HepG2 (cell line): ENCODE results near the gene ROMO1. TPM values are rescaled to one million over a fixed set of nuclear protein-coding genes. Genes with fewer than 3 reads are reported as not detected.

Source experiments
- ATAC-seq: fragments of 200-7000 bp; cut with Tn5 transposase; 3 replicates; pipeline ENCODE4 v1.9.1; 2020; ENCODE audit warnings: mild to moderate bottlenecking, moderate library complexity
- BruUV-seq: library from RNA; stranded (reverse); fragments of 400-500 nt; replicated peaks from 2 replicates; lab custom pipeline; 2021; lab: Mats Ljungman, UMichigan
- CTCF ChIA-PET: fragments of 300-600 bp; formaldehyde crosslinking; extraction: SDS; loops from one replicate; lab custom pipeline; 2021; ENCODE audit warnings: low total read pairs, inconsistent platforms, low intra/inter-chr PET ratio; lab: Yijun Ruan, JAX
- POLR2A ChIA-PET: fragments of 350-600 bp; sonication (Branson Sonifier 250); formaldehyde crosslinking; loops from one replicate; lab custom pipeline; 2020; ENCODE audit warnings: antibody characterized with exemption, inconsistent platforms; lab: Yijun Ruan, JAX
- DNase-seq: peaks from one replicate; pipeline ENCODE4 v3.0.0-alpha.2; 2015; ENCODE audit warnings: low spot score
- FAIRE-seq: peaks from 3 replicates; lab custom pipeline; 2011; peaks lifted over from hg19 to GRCh38; lab: Jason Lieb, UNC
- H2AFZ ChIP-seq: one replicate; pipeline ENCODE4 v1.6.1; 2011; ENCODE audit warnings: low read length, inconsistent platforms
- H3K27ac ChIP-seq: fragments of 300-600 bp; 3 replicates; pipeline ENCODE4 v1.8.0; 2011; ENCODE audit warnings: mixed run types, mild to moderate bottlenecking, mixed read lengths, low read length, inconsistent platforms; ENCODE audit not compliant: insufficient read depth; ENCODE audit errors: extremely low read length
- H3K27me3 ChIP-seq, 2 experiments: fragments of 200-600 bp in 1 of 2; 2 replicates in 1 of 2; 3 replicates in 1 of 2; pipeline versions ENCODE4 v1.6.0 to v1.8.0; 2011; ENCODE audit warnings: low read length in 2 of 2, mild to moderate bottlenecking in 2 of 2, moderate library complexity in 2 of 2, inconsistent platforms in 1 of 2; ENCODE audit not compliant: insufficient read depth in 2 of 2, control insufficient read depth in 1 of 2
- H3K36me3 ChIP-seq, 2 experiments: fragments of 200-600 bp in 1 of 2; replicated peaks in 1 of 2; 2 replicates in 1 of 2; 3 replicates in 1 of 2; pipeline versions ENCODE4 v1.5.1 to v1.8.0; 2011; ENCODE audit warnings: low read length in 2 of 2, inconsistent platforms in 1 of 2; ENCODE audit not compliant: insufficient read depth in 2 of 2, control insufficient read depth in 1 of 2
- H3K4me1 ChIP-seq: 2 replicates; pipeline ENCODE4 v1.5.1; 2012; ENCODE audit warnings: low read length, inconsistent platforms; ENCODE audit not compliant: insufficient read depth
- H3K4me2 ChIP-seq: 2 replicates; pipeline ENCODE4 v1.6.0; 2011; ENCODE audit warnings: low read depth, low read length, inconsistent platforms
- H3K4me3 ChIP-seq, 3 experiments: fragments of 200-600 bp in 1 of 3; sonication (generic), shearing (Covaris generic) in 1 of 3; replicated peaks in 1 of 3; 2 replicates each; pipeline ENCODE4 v1.5.1; 2011 to 2016; ENCODE audit warnings: low read length in 3 of 3, inconsistent platforms in 2 of 3, low read depth in 2 of 3, mild to moderate bottlenecking in 2 of 3, control low read depth in 1 of 3, mixed read lengths in 1 of 3; ENCODE audit not compliant: insufficient read depth in 1 of 3
- H3K79me2 ChIP-seq: one replicate; pipeline ENCODE4 v1.6.1; 2011; ENCODE audit warnings: low read length, inconsistent platforms; ENCODE audit not compliant: insufficient read depth
- H3K9ac ChIP-seq: 2 replicates; pipeline ENCODE4 v1.6.0; 2011; ENCODE audit warnings: mild to moderate bottlenecking, low read depth, low read length, inconsistent platforms; ENCODE audit not compliant: insufficient read depth
- H3K9me3 ChIP-seq: 2 replicates; pipeline ENCODE4 v1.5.1; 2012; ENCODE audit warnings: mild to moderate bottlenecking, low read length
- H4K20me1 ChIP-seq: 2 replicates; pipeline ENCODE4 v1.6.0; 2011; ENCODE audit warnings: inconsistent platforms, mild to moderate bottlenecking, low read length, moderate library complexity; ENCODE audit not compliant: insufficient read depth
- AGO2 ChIP-seq: fragments of 200-400 bp; formaldehyde crosslinking; optimal IDR thresholded peaks from 2 replicates; pipeline ENCODE3; 2017; ENCODE audit warnings: mild to moderate bottlenecking, low read depth, low read length, moderate library complexity
- BRD4 ChIP-seq: sonication (generic); formaldehyde crosslinking; IDR thresholded peaks from 2 replicates; pipeline ENCODE4 v1.4.0; 2020; ENCODE audit warnings: missing genetic modification reagents
- IRF2 ChIP-seq: IDR thresholded peaks from 2 replicates; pipeline ENCODE4 v1.6.1; 2018; ENCODE audit warnings: missing genetic modification reagents, missing compliant biosample characterization
- KLF16 ChIP-seq, 2 experiments: sonication (generic) in 1 of 2; formaldehyde crosslinking in 1 of 2; IDR thresholded peaks; 2 replicates each; pipeline versions ENCODE4 v1.6.1 to v1.8.0; 2016 to 2023; ENCODE audit warnings: missing genetic modification reagents in 2 of 2, missing compliant biosample characterization in 1 of 2
- MAFG ChIP-seq: sonication (generic); formaldehyde crosslinking; IDR thresholded peaks from 2 replicates; pipeline ENCODE4 v1.5.1; 2020; ENCODE audit warnings: mild to moderate bottlenecking, missing genetic modification reagents
- MEF2D ChIP-seq: sonication (generic); formaldehyde crosslinking; IDR thresholded peaks from 2 replicates; pipeline ENCODE4 v1.5.1; 2020; ENCODE audit warnings: mild to moderate bottlenecking, missing genetic modification reagents
- NCOR1 ChIP-seq: fragments of 200-600 bp; sonication (generic); IDR thresholded peaks from 2 replicates; pipeline ENCODE4 v1.7.0; 2017; ENCODE audit warnings: antibody characterized with exemption, low read length, borderline replicate concordance
- NFKBIZ ChIP-seq: IDR thresholded peaks from 2 replicates; pipeline ENCODE4 v1.6.1; 2018; ENCODE audit warnings: missing genetic modification reagents, missing compliant biosample characterization
- NR2F1 ChIP-seq, 2 experiments: fragments of 450-650 bp in 1 of 2; formaldehyde crosslinking in 1 of 2; IDR thresholded peaks; 2 replicates each; pipeline versions ENCODE4 v1.5.0 to v1.6.1; 2016 to 2020; ENCODE audit warnings: mild to moderate bottlenecking in 1 of 2, missing compliant biosample characterization in 1 of 2, missing genetic modification reagents in 1 of 2, moderate library complexity in 1 of 2
- RARA ChIP-seq: IDR thresholded peaks from 2 replicates; pipeline ENCODE4 v1.6.1; 2016; ENCODE audit warnings: missing genetic modification reagents, missing compliant biosample characterization
- SMAD3 ChIP-seq: sonication (generic); formaldehyde crosslinking; IDR thresholded peaks from 2 replicates; pipeline ENCODE4 v1.4.0; 2020; ENCODE audit warnings: missing genetic modification reagents
- ZFP36L1 ChIP-seq: sonication (generic); formaldehyde crosslinking; IDR thresholded peaks from 2 replicates; pipeline ENCODE4 v1.8.0; 2022; ENCODE audit warnings: mild to moderate bottlenecking, missing genetic modification reagents, moderate library complexity
- WGBS: methylation state at CpG from one replicate; pipeline ENCODE4 v1.1.6; 2017; ENCODE audit warnings: low lambda C conversion rate; 5-methylcytosine and 5-hydroxymethylcytosine counted together
- in situ Hi-C: cut with HindIII; loops from 2 replicates; pipeline ENCODE4 v1.10.0; 2017; ENCODE audit warnings: low pct_unique_long_range_greater_than_20kb; ENCODE audit not compliant: extremely low pct_ligation_motif_present
- intact Hi-C: fragments of 100-400 bp; cut with micrococcal nuclease; formaldehyde crosslinking; loops from one replicate; pipeline ENCODE4 v1.10.0; 2022; ENCODE audit not compliant: unreplicated experiment
- polyA plus RNA-seq, 8 experiments: library from polyadenylated mRNA; depleted of rRNA in 3 of 8; stranded (reverse) in 7 of 8; unstranded in 1 of 8; fragments of >200 nt; fragmentation: Illumina TruSeq in 4 of 8; extraction: Trizol in 4 of 8; gene quantifications; 2 replicates each; pipeline versions ENCODE4 v1.2.1 to v1.2.3, GENCODE V29; 2011 to 2016; ENCODE audit warnings: low read depth in 4 of 8, missing spikeins in 1 of 8, mixed read lengths in 1 of 8; ENCODE audit not compliant: insufficient read depth in 1 of 8
- total RNA-seq, 5 experiments: library from RNA; depleted of rRNA; stranded (reverse); fragments of >200 nt; fragmentation: Illumina TruSeq; extraction: Trizol; gene quantifications; 2 replicates each; pipeline ENCODE4 v1.2.3, GENCODE V29; 2016; ENCODE audit warnings: low read depth in 1 of 5
- TF ChIP-seq, protein P1 (sequence below): sonication (generic); formaldehyde crosslinking; IDR thresholded peaks from 2 replicates; pipeline ENCODE4 v1.5.1; 2020; ENCODE audit warnings: missing genetic modification reagents, mild to moderate bottlenecking, borderline replicate concordance
- TF ChIP-seq, protein P2 (sequence below): sonication (generic); formaldehyde crosslinking; IDR thresholded peaks from 2 replicates; pipeline ENCODE4 v1.5.1; 2020; ENCODE audit warnings: missing genetic modification reagents, mild to moderate bottlenecking, borderline replicate concordance
- TF ChIP-seq, protein P3 (sequence below): sonication (generic); formaldehyde crosslinking; IDR thresholded peaks from 2 replicates; pipeline ENCODE4 v1.4.0; 2020; ENCODE audit warnings: missing genetic modification reagents, borderline replicate concordance
- TF ChIP-seq, protein P4 (sequence below): sonication (generic); formaldehyde crosslinking; IDR thresholded peaks from 2 replicates; pipeline ENCODE4 v1.4.0; 2020; ENCODE audit warnings: mild to moderate bottlenecking, missing genetic modification reagents

The ROMO1 gene
- total and polyA plus RNA-seq, 2 of the 13 experiments (the other 11 are each of a cell fraction or from before 2014, with no cell fraction given), result 636 to 755 TPM

DNA sequence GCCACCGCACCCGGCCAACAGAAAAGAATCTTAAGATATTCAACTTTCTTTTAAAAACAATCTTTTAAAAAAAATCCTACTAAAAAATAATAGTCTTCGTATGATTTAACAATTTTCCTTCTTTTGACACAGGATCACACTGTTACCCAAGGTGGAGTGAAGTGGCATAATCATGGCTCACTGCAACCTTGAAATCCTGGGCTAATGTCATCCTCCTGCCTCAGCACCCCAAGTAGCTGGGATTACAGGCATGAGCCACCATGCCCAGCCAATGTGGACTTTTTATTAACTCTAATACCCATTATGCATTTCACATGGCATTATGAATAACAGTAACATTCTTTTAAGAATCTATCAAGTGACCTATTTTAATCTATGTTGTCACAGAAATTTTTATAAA lies 22.0 kb downstream of the ROMO1 start:
- WGBS, result 97% methylated on average over 3 of the region's 3 CpGs
- TF ChIP-seq AGO2, result peak; percentile 5
- TF ChIP-seq IRF2 (CRISPR knock-in tag), result no peak
- TF ChIP-seq, protein P1, sequence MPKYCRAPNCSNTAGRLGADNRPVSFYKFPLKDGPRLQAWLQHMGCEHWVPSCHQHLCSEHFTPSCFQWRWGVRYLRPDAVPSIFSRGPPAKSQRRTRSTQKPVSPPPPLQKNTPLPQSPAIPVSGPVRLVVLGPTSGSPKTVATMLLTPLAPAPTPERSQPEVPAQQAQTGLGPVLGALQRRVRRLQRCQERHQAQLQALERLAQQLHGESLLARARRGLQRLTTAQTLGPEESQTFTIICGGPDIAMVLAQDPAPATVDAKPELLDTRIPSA (CRISPR knock-in tag), result no peak
- TF ChIP-seq RARA, result no peak
- TF ChIP-seq MEF2D, result no peak
- peak in 1 of 2 experiments; percentile 38; a peak in 1 of 4 replicates for TF ChIP-seq NR2F1 (CRISPR knock-in tag; IDR thresholded peaks at IDR 0.05)
- 0 out of 2 replicates have a peak, but pooled peaks have one; percentile 22 for TF ChIP-seq ZFP36L1
- no peak for TF ChIP-seq KLF16 (CRISPR knock-in tag; IDR thresholded peaks at IDR 0.05)
- no peak for TF ChIP-seq SMAD3 (CRISPR knock-in tag)
- TF ChIP-seq BRD4 (CRISPR knock-in tag), result no peak
- TF ChIP-seq MAFG, result no peak
- no peak for TF ChIP-seq NCOR1
- TF ChIP-seq, protein P2, sequence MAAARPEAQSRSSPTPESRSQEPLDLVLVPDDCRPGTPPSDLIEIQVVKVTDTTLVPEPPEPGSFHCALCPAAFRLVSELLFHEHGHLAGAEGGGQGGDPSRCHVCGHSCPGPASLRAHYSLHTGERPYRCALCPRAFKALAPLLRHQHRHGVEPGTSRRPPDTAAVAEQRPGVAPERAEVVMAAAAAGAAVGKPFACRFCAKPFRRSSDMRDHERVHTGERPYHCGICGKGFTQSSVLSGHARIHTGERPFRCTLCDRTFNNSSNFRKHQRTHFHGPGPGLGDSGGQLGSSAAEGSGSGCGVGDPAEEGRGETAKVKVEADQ (CRISPR knock-in tag), result no peak
- TF ChIP-seq NFKBIZ, result no peak
- TF ChIP-seq, protein P3, sequence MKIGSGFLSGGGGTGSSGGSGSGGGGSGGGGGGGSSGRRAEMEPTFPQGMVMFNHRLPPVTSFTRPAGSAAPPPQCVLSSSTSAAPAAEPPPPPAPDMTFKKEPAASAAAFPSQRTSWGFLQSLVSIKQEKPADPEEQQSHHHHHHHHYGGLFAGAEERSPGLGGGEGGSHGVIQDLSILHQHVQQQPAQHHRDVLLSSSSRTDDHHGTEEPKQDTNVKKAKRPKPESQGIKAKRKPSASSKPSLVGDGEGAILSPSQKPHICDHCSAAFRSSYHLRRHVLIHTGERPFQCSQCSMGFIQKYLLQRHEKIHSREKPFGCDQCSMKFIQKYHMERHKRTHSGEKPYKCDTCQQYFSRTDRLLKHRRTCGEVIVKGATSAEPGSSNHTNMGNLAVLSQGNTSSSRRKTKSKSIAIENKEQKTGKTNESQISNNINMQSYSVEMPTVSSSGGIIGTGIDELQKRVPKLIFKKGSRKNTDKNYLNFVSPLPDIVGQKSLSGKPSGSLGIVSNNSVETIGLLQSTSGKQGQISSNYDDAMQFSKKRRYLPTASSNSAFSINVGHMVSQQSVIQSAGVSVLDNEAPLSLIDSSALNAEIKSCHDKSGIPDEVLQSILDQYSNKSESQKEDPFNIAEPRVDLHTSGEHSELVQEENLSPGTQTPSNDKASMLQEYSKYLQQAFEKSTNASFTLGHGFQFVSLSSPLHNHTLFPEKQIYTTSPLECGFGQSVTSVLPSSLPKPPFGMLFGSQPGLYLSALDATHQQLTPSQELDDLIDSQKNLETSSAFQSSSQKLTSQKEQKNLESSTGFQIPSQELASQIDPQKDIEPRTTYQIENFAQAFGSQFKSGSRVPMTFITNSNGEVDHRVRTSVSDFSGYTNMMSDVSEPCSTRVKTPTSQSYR (CRISPR knock-in tag), result no peak
- TF ChIP-seq, protein P4, sequence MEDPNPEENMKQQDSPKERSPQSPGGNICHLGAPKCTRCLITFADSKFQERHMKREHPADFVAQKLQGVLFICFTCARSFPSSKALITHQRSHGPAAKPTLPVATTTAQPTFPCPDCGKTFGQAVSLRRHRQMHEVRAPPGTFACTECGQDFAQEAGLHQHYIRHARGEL (CRISPR knock-in tag), result no peak
- TF ChIP-seq, all 625 proteins: peak for 3
- Histone ChIP-seq H2AFZ (no peak overlapping the region), H3K4me1 (0 out of 2 replicates have a peak, but pooled peaks cover 5% of the 10 kb centered on the region), H3K27ac (no peak overlapping the region), H3K79me2 (peaks cover 90% of the 10 kb centered on the region), H3K27me3 (no peaks in the 10 kb centered on the region), H3K4me2 (no peak overlapping the region), H3K9me3 (no peaks in the 10 kb centered on the region), H3K36me3 (peaks cover 74 to 97% of the 10 kb centered on the region in 2 experiments), H4K20me1 (peaks cover 100% of the 10 kb centered on the region), H3K4me3 (no peak overlapping the region), H3K9ac (no peak overlapping the region)
- intact Hi-C loops, result no loop called here
- POLR2A ChIA-PET, result interaction anchor here (1.9 to 23.6 kb wide), 3 partner anchors 4 to 15 kb away, joined by 10 to 319 read pairs (median 319); partner anchors contain the start of genes NFS1 and ROMO1
- CTCF ChIA-PET, result no interaction called here
- no peak for FAIRE-seq
- no peak for DNase-seq
- in situ Hi-C loops, result no loop called here
- TSS peak; percentile 11 for BruUV-seq
- ATAC-seq, result no peak
